NCI-H2029 (cell line): ENCODE measurements around the gene AFF3.

Experiments used
- DNase-seq: peaks from one replicate; lab custom pipeline; 2025; lab: John Stamatoyannopoulos, UW

The AFF3 gene

GRCh38 chr2:99700482-99701398, 441.6 kb downstream of the AFF3 start:
- DNase-seq, result no peak

GRCh38 chr2:99698896-99699295, 443.5 kb downstream of the AFF3 start:
- DNase-seq, result no peak

GRCh38 chr2:99697811-99698568, 444.4 kb downstream of the AFF3 start:
- DNase-seq, result no peak

DNA sequence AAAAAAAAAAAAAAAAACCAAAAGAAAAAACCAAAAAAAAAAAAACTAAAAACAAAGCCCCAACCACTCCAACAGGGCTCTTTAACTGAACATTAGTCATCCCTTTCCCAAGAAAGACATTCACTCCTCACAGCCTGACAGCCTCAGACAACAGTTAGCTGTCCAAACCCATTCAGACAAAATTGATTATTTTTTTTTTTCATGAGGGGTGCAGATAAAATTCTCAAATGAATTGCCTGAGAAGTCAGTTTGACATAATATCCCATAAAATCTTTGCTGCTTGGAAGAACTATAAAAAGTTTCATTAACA, 446.5 kb downstream of the AFF3 start:
- no peak for DNase-seq

DNA sequence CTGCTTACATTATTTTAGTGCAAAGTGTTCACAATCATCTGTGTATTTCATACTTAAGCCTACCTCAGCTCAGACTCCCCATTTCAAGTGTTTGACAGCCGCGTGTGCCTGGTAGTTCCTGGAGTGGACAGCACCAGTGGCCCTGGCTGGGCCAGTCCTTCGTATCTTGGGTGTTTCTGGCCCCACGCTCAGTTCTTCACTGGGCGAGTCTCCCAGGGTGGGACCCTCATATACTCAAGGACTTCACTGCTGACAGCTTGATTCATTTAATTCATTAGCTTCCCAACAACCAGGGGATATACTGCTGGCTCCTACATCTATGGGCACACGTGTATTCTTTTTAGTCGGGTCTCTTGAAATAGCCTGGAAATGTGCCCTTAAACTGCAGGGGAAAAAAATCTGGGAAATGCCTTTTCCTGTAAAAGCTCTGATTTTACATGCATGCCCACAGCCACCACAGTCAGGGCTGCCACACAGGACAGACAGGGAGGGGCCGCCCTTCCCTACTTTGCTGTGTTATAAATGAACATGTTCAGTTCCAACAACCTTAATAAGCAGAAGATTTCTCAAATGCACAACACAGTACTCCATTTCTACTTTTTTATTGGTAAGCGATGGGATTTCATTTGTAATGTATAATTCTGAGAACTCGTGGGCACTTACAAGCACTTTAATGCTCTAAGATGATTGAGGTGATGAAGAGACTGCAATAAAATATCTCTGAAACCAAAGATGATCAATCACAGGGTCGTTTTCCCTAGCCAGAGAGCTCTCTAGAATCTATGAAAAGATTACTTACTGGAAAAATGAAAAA, 447.1 kb downstream of the AFF3 start:
- DNase-seq, result no peak

DNA sequence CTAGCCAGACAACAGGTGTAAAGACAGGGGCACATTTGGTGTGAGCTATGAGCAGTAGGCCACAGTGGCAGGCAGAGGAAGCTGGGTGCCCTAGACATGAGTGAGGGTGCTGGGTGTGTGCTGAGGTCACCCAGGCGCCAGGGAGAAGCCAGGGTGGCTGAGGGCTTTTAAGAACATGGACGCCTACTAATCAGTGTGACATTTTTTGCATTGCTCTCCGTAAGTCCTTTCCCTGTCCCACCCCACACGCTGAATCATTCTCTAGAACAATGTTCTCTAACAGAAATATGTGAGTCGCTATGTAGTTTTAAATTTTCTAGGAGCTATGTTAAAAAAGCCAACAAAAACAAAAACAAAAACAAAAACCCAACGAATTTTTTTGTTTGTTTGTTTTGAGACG, 448.1 kb downstream of the AFF3 start:
- no peak for DNase-seq

GRCh38 chr2:99692785-99693184, 449.6 kb downstream of the AFF3 start:
- DNase-seq, result no peak

- no peak for DNase-seq
Measured at GRCh38 chr2:99691926-99692325, 450.5 kb downstream of the AFF3 start.

GRCh38 chr2:99689145-99689742, 453.1 kb downstream of the AFF3 start:
- no peak for DNase-seq

DNA sequence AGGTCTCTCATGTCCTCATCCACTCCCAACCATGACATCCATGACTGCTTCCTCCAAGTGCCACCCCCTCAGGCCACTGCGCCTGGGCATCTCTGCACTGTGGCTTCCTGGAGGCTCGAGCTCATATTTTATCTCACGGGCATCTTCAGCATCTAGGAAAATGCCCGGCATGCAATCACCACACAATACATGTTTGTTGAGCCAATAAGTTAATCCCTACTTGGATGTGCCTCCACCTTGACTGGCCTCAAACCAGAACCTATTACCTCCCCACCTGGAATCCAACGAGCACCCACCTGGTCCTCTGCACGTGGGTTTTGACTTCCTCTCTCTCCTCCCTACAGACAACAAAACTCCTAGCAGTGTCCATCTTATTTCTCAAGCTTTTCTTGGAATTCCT, 453.7 kb downstream of the AFF3 start:
- DNase-seq, result no peak

DNA sequence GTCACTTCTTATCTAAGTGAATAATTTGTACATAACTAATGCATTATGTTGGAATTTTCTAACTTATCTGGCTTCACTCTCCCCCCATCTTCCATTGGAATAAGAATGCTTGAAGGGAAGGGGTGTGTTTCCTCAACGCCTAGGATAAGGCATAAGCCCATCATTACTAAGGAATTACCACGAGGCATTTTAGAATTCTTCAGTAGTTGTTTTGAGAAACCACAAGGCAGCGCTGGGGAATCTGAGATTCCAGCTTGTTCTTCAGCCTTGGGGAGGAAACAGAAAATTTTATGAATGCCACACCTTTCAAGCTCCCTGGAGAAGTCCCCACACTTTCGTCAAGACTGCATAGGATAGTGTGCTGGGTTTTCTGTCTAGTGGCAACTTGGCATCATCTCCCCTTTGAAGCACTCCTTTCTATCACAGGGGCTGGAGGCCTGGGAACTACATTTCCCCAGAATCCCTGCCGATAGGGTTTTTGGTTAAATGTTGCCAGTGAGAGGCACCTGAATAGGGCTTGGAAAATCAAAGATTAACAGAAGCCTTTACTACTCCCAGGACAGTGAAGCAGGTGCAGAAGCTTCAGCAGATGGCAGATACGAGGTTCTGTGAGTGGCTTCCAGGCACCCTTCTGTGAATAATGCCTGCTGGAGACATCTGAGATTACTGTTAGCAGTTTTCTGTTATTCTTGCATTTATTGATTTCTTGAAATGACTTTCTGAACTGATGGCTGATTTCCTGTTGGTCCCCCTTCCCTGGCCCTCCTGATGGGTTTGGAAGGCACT, 459.9 kb downstream of the AFF3 start:
- DNase-seq, result no peak

DNA sequence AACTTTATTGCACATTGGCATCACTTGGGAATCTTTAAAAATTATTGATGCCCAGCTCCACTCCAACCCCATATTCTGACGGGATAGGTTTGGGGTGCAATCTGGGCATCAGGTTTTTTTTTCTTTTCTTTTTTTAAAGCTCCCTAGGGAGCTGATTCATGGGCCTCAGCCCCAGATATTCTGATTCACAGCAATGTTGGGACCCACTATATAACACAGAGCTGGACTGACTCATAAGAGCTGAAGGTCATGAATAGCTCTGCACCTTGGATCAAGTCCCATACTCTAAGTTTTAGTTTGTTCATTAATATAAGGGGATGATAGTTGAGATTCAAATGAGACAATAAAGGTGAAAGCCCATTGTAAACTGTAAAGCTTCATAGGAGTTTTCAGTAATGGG, 461.4 kb downstream of the AFF3 start:
- DNase-seq, result no peak

DNA sequence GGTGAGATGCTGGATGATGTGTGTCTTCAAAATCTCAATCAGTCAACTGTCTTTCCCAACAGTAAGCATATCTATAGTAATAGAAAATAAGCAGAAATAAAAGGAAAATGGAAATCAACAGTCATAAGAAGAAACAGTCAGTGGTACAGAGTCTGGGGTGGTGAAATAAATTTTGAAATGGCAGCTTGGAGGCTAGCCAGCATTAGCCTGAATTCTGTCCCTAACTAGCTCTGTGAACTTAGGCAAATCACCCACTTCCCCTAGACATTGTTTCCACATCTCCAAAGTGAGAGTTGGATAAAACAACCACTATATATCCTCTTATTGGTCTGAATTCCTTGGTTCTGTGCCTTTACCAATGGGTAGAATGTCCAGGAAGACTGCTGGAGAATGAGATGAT, 462.9 kb downstream of the AFF3 start:
- DNase-seq, result no peak

- no peak for DNase-seq
Measured at GRCh38 chr2:99678625-99679024, 463.8 kb downstream of the AFF3 start.

- DNase-seq, result no peak
Measured at GRCh38 chr2:99677814-99678213, 464.6 kb downstream of the AFF3 start.

GRCh38 chr2:99675130-99675661, 467.2 kb downstream of the AFF3 start:
- DNase-seq, result no peak

GRCh38 chr2:99674090-99674489, 468.3 kb downstream of the AFF3 start:
- DNase-seq, result no peak

- DNase-seq, result no peak
Measured at GRCh38 chr2:99672766-99673350, 469.5 kb downstream of the AFF3 start.

DNA sequence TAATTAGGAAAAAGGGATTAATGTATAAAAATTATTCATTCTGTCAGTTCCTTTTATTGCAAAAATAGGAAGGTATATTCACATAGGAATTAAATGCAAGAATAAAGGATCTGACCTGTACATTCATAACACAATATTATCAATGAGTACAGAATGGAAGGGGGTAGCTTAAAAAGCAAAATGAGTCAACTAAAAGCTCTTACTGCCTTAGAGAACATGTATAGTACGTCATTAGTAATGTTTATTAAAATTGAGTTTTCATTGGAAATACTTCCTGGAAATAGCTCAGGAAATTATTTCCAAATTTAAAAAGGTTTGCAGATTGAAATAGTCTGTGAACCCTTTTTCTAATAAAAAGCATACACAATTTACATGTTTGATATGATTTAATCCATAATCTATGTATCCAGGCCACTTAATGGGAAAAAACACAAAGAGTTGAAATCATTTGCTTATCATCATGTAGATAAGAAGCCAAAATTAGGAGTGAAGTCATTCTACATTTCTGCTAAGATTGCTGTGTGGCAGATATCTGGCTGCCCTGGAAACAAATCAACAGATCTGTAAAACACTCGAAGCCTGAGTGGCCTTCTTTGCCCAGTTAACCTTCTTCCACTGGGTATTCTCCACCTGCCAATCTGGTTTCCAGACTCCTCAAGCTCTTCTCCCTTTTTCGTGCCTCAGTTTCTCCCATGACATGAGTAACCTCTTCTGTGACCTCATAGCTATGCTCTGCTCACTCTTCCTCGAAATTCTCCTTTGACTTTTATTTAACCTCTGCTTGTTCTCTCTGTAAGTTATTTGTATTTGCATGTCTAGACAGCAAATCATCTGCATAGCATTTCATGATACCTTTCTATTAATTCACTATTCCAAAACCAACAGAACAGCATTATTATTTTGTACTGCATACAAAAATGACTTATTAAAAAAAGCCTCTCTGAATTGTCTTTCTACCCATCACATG, 471.3 kb downstream of the AFF3 start:
- DNase-seq, result no peak

DNA sequence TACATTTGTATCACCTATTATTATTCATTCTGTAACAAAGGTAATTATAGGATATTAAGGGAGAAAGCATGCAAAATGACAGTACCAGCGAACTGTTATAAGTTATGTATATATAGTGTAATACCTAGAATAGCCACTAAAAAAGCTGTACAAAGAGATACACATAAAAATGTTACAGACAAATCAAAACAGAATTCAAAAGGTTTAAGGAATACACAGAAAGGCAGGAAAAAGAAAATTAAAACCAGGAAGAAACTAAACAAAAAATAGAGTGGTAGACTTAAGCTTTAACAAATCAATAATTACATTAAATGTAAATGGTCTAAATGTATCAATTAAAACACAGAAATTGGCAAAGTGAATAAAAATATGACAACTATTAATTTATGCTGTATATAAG, 476.1 kb downstream of the AFF3 start:
- no peak for DNase-seq
